ENCODE results near the gene PIP5KL1. TPM values are rescaled to one million over a fixed set of nuclear protein-coding genes. Genes with fewer than 3 reads are reported as not detected.

PIP5KL1 gene
- total RNA-seq, 1 experiment from 2014 or later = 0.17 TPM

DNA sequence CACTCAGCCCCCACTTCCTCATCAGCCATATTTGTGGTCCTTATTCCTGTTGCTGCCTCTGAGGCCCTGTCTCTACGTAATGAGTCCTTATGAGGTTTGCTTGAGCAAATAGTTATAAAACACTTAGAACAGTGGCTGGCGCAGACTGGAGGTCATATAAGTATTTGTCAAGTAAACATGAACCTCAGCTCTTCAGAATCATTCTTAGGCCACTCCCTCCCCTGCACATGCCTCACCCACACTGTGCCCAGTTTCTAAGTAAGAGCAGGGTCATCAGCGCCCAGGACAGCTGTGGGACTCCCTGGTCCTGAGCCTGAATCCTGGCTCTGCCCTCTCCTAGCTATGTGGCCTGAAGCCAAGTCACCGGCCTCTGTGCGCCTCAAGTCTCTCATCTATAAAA lies 17.7 kb downstream of the PIP5KL1 start:
- Mint-ChIP-seq H3K4me1 (ENCODE audit: low read depth, unreplicated experiment) (no peaks in the 10 kb centered on the region), H3K9me3 (ENCODE audit: low read depth, unreplicated experiment) (no peaks in the 10 kb centered on the region), H3K27me3 (ENCODE audit: unreplicated experiment) (no peaks in the 10 kb centered on the region), H3K4me3 (ENCODE audit: low read depth, unreplicated experiment) (no peak overlapping the region), H3K36me3 (ENCODE audit: insufficient read depth, unreplicated experiment) (peaks cover 5% of the 10 kb centered on the region), H3K27ac (ENCODE audit: unreplicated experiment) (no peak overlapping the region)
- CTCF ChIA-PET = no interaction called here
- intact Hi-C loops (cut with micrococcal nuclease; ENCODE audit: unreplicated experiment) = no loop called here
- no peak for DNase-seq
- no TSS peak for BruUV-seq (replicated peaks)
- TF ChIP-seq, protein P1, sequence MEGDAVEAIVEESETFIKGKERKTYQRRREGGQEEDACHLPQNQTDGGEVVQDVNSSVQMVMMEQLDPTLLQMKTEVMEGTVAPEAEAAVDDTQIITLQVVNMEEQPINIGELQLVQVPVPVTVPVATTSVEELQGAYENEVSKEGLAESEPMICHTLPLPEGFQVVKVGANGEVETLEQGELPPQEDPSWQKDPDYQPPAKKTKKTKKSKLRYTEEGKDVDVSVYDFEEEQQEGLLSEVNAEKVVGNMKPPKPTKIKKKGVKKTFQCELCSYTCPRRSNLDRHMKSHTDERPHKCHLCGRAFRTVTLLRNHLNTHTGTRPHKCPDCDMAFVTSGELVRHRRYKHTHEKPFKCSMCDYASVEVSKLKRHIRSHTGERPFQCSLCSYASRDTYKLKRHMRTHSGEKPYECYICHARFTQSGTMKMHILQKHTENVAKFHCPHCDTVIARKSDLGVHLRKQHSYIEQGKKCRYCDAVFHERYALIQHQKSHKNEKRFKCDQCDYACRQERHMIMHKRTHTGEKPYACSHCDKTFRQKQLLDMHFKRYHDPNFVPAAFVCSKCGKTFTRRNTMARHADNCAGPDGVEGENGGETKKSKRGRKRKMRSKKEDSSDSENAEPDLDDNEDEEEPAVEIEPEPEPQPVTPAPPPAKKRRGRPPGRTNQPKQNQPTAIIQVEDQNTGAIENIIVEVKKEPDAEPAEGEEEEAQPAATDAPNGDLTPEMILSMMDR (IDR thresholded peaks at IDR 0.05; ENCODE audit: unreplicated experiment) = no peak

DNA sequence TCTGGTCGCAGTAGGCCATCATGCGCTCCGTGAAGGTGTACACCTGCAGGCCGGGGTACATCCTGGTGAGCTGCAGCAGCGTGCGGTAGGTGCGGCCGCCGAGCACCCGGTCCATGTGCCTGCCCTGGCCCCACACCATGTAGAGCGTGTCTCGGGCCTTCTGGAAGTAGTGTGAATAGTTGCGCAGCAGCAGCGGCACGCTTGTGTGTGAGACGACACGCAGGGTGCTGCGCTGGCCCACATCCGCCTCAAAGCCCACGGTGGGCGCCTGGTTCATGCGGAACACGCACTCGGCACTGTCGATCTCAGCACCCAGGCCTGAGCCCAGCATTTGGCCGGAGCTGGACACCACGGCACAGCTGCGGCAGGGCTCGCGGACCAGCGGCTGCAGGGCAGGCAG lies 18.3 kb downstream of the PIP5KL1 start:
- TF ChIP-seq, protein P1 (IDR thresholded peaks at IDR 0.05; ENCODE audit: unreplicated experiment) = no peak
- no peak for DNase-seq
- CTCF ChIA-PET = no interaction called here
- intact Hi-C loops (cut with micrococcal nuclease; ENCODE audit: unreplicated experiment) = no loop called here
- Mint-ChIP-seq H3K4me3 (ENCODE audit: low read depth, unreplicated experiment) (no peak overlapping the region), H3K27me3 (ENCODE audit: unreplicated experiment) (no peaks in the 10 kb centered on the region), H3K36me3 (ENCODE audit: insufficient read depth, unreplicated experiment) (peaks cover 5% of the 10 kb centered on the region), H3K9me3 (ENCODE audit: low read depth, unreplicated experiment) (no peaks in the 10 kb centered on the region), H3K27ac (ENCODE audit: unreplicated experiment) (no peak overlapping the region), H3K4me1 (ENCODE audit: low read depth, unreplicated experiment) (no peaks in the 10 kb centered on the region)
- no TSS peak for BruUV-seq (replicated peaks)

DNA sequence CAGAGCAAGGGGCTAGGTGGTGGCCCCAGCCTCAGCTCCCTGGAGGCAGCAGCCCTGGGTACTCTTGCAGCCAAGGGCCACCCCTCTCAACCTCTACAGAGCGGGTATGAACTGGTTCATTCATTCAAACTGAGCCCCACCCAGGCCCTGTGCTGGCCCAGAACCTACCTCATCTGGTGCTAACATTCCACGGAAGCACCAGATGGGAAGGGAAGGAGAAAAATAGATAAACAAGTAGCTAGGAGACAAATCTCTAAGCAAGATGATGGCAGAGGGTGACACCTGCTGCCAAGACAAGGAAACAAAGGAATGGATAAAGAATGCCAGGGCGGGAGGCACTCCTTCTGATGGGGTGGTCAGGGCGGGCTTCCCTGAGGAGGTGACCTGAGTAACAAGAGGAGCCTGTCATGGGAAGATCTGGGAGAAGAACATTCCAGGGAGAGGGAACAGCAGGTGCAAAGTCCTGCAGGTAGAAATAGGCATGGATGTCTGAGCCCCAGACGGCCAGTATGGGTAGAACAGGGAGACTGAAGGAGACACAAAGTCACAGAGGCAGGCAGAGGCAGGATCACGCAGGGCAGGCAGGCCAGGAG lies 19.9 kb downstream of the PIP5KL1 start:
- Mint-ChIP-seq H3K4me1 (ENCODE audit: low read depth, unreplicated experiment) (no peaks in the 10 kb centered on the region), H3K9me3 (ENCODE audit: low read depth, unreplicated experiment) (no peaks in the 10 kb centered on the region), H3K36me3 (ENCODE audit: insufficient read depth, unreplicated experiment) (peaks cover 5% of the 10 kb centered on the region), H3K4me3 (ENCODE audit: low read depth, unreplicated experiment) (no peak overlapping the region), H3K27me3 (ENCODE audit: unreplicated experiment) (no peaks in the 10 kb centered on the region), H3K27ac (ENCODE audit: unreplicated experiment) (no peak overlapping the region)
- intact Hi-C loops (cut with micrococcal nuclease; ENCODE audit: unreplicated experiment) = no loop called here
- TF ChIP-seq, protein P1 (IDR thresholded peaks at IDR 0.05; ENCODE audit: unreplicated experiment) = no peak
- CTCF ChIA-PET = no interaction called here
- BruUV-seq (replicated peaks) = no TSS peak
- no peak for DNase-seq

DNA sequence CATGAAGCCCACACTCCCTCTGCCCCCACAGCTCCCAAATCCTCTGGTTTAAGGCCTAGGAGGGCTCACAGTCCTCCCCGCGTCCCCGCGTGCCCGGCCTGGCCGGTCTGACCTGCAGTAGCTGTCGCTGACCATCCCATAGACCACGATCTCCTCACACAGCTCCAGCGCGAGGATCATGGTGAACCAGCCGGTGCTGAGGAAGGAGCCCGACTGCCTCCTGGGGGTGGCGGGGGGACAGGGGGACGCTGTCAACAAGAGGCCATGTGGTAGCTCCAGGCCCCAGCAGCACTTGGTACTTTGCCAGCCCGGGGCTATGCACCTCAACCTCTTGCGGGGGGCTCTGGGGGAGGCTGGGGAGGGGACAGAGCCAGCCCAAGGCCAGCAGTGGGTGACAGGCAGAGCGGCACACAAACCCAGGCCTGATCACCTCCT lies 20.7 kb downstream of the PIP5KL1 start:
- Mint-ChIP-seq H3K36me3 (ENCODE audit: insufficient read depth, unreplicated experiment) (peaks cover 5% of the 10 kb centered on the region), H3K9me3 (ENCODE audit: low read depth, unreplicated experiment) (no peaks in the 10 kb centered on the region), H3K27ac (ENCODE audit: unreplicated experiment) (no peak overlapping the region), H3K27me3 (ENCODE audit: unreplicated experiment) (no peaks in the 10 kb centered on the region), H3K4me1 (ENCODE audit: low read depth, unreplicated experiment) (no peaks in the 10 kb centered on the region), H3K4me3 (ENCODE audit: low read depth, unreplicated experiment) (no peak overlapping the region)
- BruUV-seq (replicated peaks) = no TSS peak
- intact Hi-C loops (cut with micrococcal nuclease; ENCODE audit: unreplicated experiment) = no loop called here
- TF ChIP-seq, protein P1 (IDR thresholded peaks at IDR 0.05; ENCODE audit: unreplicated experiment) = no peak
- DNase-seq = no peak
- CTCF ChIA-PET = no interaction called here
